DND-41 (cell line): ENCODE measurements around the gene SAMSN1.

ENCODE experiments used
- EZH2 ChIP-seq: IDR thresholded peaks from 3 replicates; pipeline ENCODE4 v1.6.1; 2012; ENCODE audit warnings: borderline replicate concordance, low read depth, mild to moderate bottlenecking, moderate library complexity, low read length, inconsistent platforms; ENCODE audit not compliant: severe bottlenecking
- TF ChIP-seq, protein P1 (sequence below): IDR thresholded peaks from 2 replicates; pipeline ENCODE4 v1.5.1; 2012; ENCODE audit warnings: borderline replicate concordance, low read length, moderate library complexity, mild to moderate bottlenecking; ENCODE audit not compliant: poor library complexity, severe bottlenecking; ENCODE audit errors: extremely low read depth

DNA sequence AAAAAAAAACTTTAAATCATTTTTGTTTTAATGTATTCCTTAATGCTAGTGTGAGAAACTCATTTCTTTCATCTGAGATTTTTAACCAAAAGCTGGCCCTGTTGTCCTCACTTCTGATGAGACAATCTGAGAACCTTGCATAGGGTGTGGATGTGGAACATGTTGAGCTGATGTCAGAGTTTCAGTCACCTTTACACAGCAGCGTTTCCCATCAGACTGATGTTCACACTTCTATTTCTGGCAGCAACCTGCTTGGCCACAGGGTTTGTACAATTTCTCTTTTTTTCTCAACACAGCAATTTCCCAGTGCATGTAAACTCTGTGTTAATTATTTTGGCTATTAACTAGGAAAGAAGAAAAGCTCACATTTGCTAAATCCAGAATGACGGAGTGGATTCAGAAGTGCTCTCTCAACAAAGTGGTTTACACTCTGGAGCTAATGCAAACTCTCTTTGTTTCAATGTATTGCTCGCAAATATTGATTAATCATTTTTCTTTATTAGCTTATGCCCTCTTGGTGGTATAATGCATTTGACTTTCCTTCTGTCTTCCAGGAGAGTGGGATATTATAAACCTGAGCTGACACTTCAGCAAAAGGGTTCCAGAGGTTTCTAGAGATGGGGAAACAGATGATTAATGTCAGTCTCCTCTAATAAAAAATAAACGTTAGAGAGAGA, 92.6 kb downstream of the SAMSN1 start:
- TF ChIP-seq, protein P1, sequence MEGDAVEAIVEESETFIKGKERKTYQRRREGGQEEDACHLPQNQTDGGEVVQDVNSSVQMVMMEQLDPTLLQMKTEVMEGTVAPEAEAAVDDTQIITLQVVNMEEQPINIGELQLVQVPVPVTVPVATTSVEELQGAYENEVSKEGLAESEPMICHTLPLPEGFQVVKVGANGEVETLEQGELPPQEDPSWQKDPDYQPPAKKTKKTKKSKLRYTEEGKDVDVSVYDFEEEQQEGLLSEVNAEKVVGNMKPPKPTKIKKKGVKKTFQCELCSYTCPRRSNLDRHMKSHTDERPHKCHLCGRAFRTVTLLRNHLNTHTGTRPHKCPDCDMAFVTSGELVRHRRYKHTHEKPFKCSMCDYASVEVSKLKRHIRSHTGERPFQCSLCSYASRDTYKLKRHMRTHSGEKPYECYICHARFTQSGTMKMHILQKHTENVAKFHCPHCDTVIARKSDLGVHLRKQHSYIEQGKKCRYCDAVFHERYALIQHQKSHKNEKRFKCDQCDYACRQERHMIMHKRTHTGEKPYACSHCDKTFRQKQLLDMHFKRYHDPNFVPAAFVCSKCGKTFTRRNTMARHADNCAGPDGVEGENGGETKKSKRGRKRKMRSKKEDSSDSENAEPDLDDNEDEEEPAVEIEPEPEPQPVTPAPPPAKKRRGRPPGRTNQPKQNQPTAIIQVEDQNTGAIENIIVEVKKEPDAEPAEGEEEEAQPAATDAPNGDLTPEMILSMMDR: no peak
- TF ChIP-seq EZH2: no peak
